NCI-H526 (cell line): ENCODE data around the gene ENOSF1.

Experiments
- DNase-seq, 2 experiments: peaks; one replicate each; lab custom pipeline; 2025; lab: John Stamatoyannopoulos, UW

The ENOSF1 gene

DNA sequence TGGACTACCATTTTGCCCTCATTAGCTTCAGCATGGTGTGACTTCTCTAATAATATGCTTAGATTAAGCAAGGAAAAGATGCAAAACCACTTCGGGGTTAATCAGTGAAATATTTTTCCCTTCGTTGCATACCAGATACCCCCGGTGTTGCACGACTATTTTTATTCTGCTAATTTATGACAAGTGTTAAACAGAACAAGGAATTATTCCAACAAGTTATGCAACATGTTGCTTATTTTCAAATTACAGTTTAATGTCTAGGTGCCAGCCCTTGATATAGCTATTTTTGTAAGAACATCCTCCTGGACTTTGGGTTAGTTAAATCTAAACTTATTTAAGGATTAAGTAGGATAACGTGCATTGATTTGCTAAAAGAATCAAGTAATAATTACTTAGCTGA, 38.7 kb downstream of the ENOSF1 start:
- DNase-seq = no peak

DNA sequence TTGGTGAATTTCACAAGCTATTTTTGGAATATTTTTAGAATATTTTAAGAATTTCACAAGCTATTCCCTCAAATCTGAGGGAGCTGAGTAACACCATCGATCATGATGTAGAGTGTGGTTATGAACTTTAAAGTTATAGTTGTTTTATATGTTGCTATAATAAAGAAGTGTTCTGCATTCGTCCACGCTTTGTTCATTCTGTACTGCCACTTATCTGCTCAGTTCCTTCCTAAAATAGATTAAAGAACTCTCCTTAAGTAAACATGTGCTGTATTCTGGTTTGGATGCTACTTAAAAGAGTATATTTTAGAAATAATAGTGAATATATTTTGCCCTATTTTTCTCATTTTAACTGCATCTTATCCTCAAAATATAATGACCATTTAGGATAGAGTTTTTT, 39.1 kb downstream of the ENOSF1 start:
- DNase-seq = no peak

DNA sequence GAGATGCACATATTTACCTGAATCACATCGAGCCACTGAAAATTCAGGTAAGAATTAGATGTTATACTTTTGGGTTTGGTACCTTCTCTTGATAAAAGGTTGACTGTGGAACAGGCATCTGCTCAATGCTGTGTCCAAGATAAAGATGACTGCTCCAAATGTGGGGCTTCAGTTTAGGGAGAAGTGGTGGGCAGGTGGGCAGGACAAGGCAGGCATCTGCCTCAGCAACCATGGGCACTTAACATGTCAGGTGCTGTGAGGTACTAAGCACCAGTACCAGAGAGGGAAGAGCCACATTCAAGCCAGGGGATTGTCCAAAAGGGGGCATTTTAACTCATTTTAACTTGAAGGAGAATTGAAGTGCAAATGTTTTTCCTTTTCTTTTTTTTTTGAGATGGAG, 41.0 kb downstream of the ENOSF1 start:
- no peak for DNase-seq

DNA sequence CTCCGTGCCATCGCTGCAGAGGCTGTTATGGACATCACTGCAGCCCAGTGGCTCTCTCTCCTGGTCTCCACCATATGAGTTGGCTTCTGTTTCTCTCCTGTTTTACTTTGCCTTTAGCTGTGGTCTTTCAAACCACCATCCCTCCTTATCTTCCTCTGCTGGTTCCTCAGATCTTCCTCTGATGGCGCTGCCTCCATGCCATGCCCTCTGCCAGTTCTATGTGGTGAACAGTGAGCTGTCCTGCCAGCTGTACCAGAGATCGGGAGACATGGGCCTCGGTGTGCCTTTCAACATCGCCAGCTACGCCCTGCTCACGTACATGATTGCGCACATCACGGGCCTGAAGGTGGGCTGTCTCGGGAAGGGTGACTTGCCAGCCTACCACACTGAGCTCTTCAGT, 41.9 kb downstream of the ENOSF1 start:
- no peak for DNase-seq

DNA sequence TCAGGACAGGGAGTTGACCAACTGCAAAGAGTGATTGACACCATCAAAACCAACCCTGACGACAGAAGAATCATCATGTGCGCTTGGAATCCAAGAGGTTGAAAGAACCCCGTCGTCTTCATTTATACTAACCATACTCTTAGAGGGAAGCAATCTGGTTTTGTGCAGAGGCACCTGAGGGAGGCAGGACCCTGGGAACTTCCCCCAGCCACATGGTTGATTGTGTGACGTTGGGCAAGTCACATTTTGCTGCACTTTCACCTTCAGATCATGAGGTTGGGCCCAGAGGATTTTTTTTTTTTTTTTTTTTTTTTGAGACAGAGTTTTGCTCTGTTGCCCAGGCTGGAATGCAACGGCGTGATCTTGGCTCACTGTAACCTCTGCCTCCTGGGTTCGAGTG, 43.4 kb downstream of the ENOSF1 start:
- DNase-seq = no peak

DNA sequence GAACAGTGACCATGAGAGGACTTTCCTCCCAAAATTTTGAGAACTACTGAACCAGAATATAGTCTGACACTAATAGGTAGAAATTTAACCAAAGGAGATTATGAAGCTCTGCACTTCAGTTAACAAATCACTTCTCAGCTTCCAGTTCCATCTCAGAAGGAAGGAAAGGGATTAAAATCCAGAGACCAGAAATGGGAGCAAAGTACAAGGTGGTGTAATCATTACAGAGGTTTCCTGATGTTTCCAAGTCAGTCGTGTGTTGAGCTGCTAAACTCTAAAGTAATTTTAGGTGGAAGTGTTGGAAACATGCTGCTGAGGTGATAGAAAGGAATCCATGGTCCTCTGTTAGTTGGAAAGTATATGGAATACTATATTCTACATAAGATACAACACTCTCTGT, 44.2 kb downstream of the ENOSF1 start:
- DNase-seq = no peak

DNA sequence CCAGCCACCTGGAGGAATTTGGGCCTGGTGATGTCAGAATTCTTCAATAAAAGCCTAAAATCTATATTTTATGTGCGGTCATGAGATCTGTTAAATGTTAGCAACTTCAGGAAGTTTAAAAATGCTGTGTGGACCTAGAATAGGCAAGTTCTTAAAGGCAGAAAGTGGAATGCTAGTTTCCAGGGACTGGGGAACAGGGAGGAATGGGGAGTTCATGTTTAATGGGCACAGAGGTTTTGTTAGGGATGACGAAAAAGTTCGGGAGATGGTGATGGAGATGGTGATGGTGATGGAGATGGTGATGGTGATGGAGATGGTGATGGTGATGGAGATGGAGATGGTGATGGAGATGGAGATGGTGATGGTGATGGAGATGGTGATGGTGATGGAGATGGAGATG, 45.8 kb downstream of the ENOSF1 start:
- no peak for DNase-seq

DNA sequence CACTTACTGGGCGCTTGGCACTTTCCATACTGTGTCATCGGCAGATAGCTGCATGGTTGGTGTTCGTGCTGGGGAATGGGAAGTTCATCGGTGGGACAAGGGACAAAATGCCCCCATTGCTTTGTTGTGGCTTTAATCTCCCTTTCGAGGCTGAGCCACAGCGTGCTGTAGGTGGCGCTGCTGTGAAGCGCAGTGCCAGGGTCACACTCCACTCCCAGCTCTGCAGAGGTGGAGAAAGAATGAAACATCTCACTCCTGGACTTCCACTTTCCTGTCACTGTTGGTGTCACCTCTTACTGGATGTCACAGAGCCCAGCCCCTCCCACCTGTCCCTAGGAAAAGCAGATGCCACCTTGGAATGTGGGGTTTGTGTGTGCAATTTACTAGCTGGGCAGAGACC, 46.3 kb downstream of the ENOSF1 start:
- DNase-seq = no peak

DNA sequence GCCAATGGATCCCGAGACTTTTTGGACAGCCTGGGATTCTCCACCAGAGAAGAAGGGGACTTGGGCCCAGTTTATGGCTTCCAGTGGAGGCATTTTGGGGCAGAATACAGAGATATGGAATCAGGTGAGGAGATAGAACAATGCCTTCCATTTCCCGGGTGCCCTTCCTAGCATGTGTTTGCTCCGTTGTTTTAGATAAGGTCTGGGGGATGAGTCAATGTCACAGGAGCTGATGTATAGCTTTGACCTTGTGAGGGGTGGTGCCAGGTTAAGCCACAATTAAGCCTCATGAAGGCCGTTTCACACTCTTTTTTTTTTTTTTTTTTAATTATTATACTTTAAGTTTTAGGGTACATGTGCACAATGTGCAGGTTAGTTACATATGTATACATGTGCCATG, 50.2 kb downstream of the ENOSF1 start:
- no peak for DNase-seq

DNA sequence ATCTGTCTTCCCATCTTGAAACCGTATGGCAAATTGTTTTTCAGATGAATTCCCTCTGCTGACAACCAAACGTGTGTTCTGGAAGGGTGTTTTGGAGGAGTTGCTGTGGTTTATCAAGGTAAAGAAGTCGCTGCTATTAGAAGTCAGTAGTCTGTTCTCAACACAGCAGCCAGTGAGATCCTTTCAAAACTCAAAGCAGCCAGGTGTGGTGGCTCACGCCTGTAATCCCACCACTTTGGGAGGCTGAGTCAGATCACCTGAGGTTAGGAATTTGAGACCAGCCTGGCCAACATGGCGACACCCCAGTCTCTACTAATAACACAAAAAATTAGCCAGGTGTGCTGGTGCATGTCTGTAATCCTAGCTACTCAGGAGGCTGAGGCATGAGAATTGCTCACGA, 52.8 kb downstream of the ENOSF1 start:
- DNase-seq = no peak

DNA sequence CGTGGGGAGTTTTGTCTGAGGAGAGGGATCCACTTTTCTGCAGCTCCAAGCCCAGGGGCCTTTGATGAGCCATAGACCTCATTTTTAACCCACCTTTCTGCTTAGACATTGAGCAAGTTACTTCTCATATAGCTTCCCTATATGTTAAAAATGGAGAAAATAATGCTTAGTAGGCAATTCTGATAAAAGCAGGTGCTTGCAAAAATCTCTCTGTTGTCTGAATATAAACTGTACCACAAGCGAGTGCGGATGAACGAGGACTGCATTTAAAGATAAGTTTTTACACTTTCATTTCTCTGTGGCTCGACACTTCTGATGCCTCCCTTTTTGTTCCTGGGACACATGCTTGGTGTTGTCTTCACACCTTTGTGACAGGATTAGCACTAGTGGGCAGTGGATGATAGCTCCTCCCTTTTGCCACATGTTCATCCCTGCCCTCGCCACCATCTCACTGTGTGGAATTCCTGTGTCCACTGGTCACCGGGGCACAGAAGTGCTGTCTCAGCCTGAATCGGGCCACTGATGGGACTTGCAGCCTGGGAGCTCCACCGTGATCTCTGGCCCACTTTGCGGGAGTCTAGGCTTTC, 53.4 kb downstream of the ENOSF1 start:
- DNase-seq = no peak

DNA sequence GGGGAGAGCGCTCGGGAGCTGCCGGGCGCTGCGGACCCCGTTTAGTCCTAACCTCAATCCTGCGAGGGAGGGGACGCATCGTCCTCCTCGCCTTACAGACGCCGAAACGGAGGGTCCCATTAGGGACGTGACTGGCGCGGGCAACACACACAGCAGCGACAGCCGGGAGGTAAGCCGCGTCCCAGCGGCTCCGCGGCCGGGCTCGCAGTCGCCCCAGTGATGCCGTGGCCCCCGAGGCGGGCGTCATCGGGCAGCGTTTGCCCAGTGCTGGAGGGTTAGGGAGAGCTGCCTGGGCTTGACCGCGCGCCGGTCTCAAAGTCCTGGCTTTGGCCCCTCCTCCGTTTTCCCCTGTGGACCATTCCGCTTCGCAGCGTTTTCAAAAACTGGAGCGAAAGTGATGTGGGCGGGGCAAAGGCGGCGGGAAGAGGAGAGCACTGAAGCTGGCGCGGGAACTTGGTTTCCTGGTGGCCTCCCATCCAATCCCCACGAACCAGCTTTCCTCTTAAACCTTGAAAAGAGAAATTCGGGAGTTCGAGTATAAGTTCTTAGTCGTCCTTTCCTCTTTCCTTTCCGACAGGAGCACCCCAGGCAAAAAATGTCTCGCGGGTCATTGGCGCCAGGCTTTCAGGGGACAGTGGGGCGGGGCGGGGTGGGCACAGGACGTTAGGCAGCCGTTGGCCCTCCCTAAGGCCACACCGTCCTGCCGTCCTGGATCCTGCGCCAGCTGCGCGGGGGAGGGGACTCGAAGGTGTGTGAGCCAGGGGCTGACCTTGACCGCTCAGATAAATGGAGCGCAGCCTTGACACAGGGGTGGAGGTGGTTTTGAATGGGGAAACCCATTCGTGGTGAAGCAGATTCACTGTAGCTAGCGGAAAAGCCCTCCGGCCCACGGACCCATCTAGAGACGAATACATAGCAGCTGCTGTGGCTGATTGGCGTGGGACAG, 54.2 kb downstream of the ENOSF1 start:
- peak; percentile 60 to 91 for DNase-seq

DNA sequence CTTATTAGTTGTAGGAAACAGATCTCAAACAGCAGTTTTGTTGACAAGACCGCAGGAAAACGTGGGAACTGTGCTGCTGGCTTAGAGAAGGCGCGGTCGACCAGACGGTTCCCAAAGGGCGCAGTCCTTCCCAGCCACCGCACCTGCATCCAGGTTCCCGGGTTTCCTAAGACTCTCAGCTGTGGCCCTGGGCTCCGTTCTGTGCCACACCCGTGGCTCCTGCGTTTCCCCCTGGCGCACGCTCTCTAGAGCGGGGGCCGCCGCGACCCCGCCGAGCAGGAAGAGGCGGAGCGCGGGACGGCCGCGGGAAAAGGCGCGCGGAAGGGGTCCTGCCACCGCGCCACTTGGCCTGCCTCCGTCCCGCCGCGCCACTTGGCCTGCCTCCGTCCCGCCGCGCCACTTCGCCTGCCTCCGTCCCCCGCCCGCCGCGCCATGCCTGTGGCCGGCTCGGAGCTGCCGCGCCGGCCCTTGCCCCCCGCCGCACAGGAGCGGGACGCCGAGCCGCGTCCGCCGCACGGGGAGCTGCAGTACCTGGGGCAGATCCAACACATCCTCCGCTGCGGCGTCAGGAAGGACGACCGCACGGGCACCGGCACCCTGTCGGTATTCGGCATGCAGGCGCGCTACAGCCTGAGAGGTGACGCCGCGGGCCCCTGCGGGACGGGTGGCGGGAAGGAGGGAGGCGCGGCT, 55.0 kb downstream of the ENOSF1 start, which contains the start of gene TYMS:
TSS of gene TYMS (plus strand) at position 343 of the 690 bp plus-strand sequence. CDS start at position 433, 90 bp downstream.
- peak; percentile 55 to 91 for DNase-seq

DNA sequence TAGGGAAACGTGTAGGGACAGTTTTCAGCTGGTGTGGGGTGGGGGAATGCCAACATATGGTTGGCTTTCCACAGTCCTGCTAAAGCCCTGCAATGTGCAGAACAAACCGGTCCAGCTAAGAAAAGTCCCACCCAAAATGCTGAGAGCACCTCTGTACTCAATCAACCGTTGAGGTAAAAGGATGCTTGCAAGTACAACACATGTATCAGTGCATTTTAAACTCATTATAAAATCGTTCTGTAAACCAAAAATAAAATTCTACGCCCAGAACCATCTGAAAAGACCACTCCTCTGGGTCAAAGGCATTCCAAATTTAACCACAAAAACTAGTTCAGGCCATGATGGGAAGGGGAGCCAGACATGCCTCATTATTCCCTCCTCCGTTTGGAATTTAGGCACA, 57.0 kb downstream of the ENOSF1 start:
- DNase-seq = no peak

DNA sequence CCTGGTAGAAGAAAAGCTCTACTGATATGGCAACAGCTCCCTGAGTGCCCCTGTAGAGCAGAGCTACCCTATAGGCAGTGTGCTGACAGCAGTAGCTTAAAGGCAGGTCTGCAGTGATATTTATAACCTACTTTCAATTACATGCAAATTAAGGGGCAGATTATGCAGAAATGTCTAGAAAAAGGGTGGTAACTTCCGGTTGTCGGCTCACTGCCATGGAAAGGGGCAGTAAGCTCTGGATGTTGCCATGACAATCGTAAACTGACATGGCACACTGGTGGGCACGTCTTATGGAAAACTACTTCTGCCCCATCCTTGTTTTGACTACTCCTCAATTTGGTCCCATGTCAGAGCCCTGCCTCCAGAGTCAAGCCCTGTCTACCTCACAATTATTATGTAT, 57.8 kb downstream of the ENOSF1 start:
- DNase-seq = peak in 1 of 2 experiments; percentile 11

DNA sequence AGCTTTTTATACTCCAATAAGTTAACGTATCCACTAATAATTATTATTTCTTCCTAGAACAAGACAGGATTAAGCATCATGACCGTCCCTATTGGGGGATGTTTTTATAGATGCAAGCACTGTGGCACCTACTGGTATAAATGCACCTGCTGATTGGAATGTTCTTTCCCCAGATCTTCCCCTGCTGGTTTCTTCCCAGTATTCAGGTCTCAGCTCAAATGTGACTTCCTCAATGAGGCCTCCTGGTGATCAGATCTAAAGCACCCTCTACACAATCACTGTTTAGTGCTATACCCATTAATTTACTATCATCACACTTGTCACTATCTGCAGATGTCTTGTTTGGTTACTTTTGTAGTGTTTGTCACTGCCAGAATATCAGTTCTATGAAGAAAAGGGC, 58.9 kb downstream of the ENOSF1 start:
- DNase-seq = no peak

DNA sequence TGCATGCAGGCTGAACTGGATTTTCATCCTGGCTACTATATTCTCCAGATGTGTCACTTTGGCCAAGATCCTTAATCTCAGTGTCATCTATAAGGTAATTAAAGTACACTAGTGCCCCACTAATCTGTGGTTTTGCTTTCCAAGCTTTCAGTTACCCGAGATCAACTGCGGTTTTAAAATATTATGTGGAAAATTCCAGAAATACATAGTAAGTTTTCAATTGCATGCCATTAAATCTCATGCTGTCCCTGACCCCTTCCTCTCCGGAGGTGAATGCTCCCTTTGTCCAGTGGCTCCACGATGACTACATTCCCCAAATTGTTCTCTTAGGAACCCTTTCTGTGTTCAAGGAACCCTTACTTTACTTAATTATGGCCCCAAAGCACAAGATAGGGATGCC, 60.3 kb downstream of the ENOSF1 start:
- DNase-seq = no peak

DNA sequence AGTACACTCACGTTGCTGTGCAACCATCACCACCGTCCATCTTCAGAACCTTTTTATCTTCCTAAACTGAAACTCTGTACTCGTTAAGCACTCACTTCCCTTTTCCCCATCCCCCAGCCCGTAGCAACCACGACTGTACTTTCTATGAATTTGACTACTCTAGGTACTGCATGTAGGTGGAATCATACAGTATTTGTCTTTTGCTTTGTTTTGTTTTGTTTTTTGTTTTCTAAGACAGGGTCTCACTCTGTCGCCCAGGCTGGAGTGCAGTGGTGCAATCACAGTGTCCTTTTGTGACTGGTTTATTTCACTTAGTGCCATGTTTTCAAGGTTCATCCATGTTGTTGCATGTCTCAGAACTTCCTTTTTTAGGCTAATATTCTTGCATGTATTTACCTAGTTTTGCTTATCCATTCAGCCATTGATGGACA, 62.0 kb downstream of the ENOSF1 start:
- no peak for DNase-seq

DNA sequence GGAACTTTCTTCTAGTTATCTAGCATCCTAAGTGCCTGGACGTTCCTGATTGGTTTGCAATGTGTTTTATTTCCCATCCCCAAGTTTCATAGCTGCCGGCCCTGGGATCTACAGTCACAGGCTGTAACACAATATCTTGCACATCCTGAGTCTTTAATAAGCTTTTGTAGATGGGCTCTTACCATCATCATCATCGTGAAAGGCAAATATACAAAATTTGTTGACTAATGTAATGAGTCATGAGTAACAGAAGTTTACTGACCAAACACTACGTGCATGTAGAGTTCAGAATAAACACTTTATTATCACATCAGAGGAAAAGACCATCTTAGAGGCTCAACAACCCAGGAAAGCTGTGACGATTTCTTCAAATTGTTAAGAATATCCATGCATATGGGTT, 63.1 kb downstream of the ENOSF1 start:
- DNase-seq = no peak

DNA sequence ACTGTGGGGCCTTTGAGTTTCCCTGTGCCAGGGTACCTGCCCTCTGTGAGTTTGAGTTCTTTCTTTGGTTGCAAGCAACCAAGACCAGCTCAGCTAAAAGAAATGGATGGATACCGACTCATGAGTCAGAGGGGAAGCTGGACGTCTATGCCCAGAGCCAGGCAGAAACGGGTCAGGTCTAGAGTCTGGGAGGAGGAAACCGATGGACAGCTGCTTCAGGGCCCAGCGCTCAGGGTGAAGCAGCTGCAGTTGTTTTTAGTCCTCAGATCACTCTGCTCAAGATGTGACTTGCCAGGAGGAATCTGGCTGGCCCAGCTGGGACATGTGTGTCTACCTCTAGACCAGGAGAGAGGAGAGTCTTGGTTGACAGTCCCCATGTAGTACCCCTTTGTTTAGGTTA, 65.1 kb downstream of the ENOSF1 start:
- no peak for DNase-seq

DNA sequence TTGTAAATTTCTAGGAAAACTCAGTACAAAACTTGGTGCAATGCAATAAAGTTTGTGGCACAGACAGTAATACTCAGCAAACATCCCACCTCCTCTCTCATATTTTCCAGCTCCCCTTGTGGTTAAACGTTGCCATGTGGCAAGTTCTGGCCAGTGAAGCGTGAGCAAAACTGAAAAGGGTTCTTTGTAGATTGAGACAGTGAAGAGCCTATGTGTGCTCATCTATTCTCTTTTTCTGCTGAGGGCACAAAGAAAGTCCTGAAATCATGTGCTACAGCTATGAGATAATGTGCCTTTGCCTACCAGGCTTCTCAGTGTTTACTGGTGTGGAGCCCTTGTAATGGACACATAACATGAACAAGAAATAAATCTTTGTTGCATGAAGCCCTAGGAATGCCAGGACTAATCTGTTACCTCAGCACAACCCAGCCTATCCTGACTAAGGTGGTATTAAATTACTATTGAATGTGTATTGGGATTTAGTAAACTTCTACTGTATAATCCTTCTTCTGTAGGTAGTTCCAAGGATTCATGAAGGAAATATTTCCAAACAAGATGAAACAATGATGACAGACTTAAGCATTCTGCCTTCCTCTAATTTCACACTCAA, 67.9 kb downstream of the ENOSF1 start:
- DNase-seq = peak; percentile 32 to 61

DNA sequence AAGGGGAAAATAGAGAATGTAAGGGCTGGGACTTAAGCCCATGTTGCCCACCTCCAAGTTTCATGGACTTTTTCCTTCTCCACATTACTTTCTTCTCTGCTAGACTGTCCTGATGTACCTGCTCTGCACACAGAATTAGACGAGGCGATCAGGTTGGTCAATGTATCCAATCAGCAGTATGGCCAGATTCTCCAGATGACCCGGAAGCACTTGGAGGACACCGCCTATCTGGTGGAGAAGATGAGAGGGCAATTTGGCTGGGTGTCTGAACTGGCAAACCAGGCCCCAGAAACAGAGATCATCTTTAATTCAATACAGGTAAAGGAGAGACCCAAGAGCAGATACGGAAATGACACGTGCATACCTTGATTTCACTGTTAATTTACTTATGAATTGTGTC, 71.2 kb downstream of the ENOSF1 start:
- no peak for DNase-seq
